ENCODE results near the gene GIPC3. TPM values are rescaled to one million over a fixed set of nuclear protein-coding genes. Genes with fewer than 3 reads are reported as not detected.
"Not testable (repeated sequence)": the region's sequence is repeated elsewhere in the genome, so short reads cannot be mapped to it uniquely, and the experiment has no call there.

GIPC3 gene
- total RNA-seq, 1 donor from 2014 or later = 0.75 TPM

- no peak for ATAC-seq
Measured at GRCh38 chr19:3614858-3615505, 29.7 kb downstream of the GIPC3 start.

GRCh38 chr19:3615524-3616135, 30.4 kb downstream of the GIPC3 start:
- ATAC-seq (no peak), DNase-seq (ENCODE audit: low spot score) (no peak)

More at GRCh38 chr19:3614858-3615505, 29.7 kb downstream of the GIPC3 start:
- DNase-seq (ENCODE audit: low spot score) = no peak

GRCh38 chr19:3617463-3617862, 32.2 kb downstream of the GIPC3 start:
- DNase-seq (ENCODE audit: low spot score) = no peak
- peak; percentile 31 for ATAC-seq

GRCh38 chr19:3618144-3618810, 33.0 kb downstream of the GIPC3 start:
- ATAC-seq (peak; percentile 77), DNase-seq (ENCODE audit: low spot score) (peak; percentile 65)

GRCh38 chr19:3618811-3619630, 33.7 kb downstream of the GIPC3 start:
- DNase-seq (ENCODE audit: low spot score) (no peak), ATAC-seq (no peak)

- no peak for DNase-seq (ENCODE audit: low spot score)
- no peak for ATAC-seq
Measured at GRCh38 chr19:3619631-3620012, 34.3 kb downstream of the GIPC3 start.

- ATAC-seq (no peak), DNase-seq (ENCODE audit: low spot score) (no peak)
Measured at GRCh38 chr19:3620145-3620816, 35.0 kb downstream of the GIPC3 start.

- DNase-seq (ENCODE audit: low spot score) (no peak), ATAC-seq (no peak)
Measured at GRCh38 chr19:3620817-3621547, 35.7 kb downstream of the GIPC3 start.

- DNase-seq (ENCODE audit: low spot score) (no peak), ATAC-seq (no peak)
Measured at GRCh38 chr19:3621689-3622088, 36.4 kb downstream of the GIPC3 start.

- no peak for ATAC-seq
- DNase-seq (ENCODE audit: low spot score) = no peak
Measured at GRCh38 chr19:3622224-3622623, 36.9 kb downstream of the GIPC3 start.

GRCh38 chr19:3623716-3624115, 38.4 kb downstream of the GIPC3 start:
- ATAC-seq (no peak), DNase-seq (ENCODE audit: low spot score) (no peak)

- DNase-seq (ENCODE audit: low spot score) (no peak), ATAC-seq (peak; percentile 0)
Measured at GRCh38 chr19:3625996-3626472, 40.8 kb downstream of the GIPC3 start.

GRCh38 chr19:3626473-3627350, 41.4 kb downstream of the GIPC3 start, which contains the start of gene CACTIN:
TSS of gene CACTIN (minus strand) at chr19:3626790. CDS start at chr19:3626762, 28 bp downstream.
- ATAC-seq (peak; percentile 96), DNase-seq (ENCODE audit: low spot score) (peak; percentile 99)

GRCh38 chr19:3627351-3627723, 42.1 kb downstream of the GIPC3 start:
- no peak for ATAC-seq
- DNase-seq (ENCODE audit: low spot score) = no peak

GRCh38 chr19:3628766-3629165, 43.5 kb downstream of the GIPC3 start:
- not testable (repeated sequence) for ATAC-seq; DNase-seq (ENCODE audit: low spot score)

GRCh38 chr19:3631053-3631861, 46.0 kb downstream of the GIPC3 start:
- ATAC-seq = no peak
- no peak for DNase-seq (ENCODE audit: low spot score)

- DNase-seq (ENCODE audit: low spot score) = no peak
- ATAC-seq = no peak
Measured at GRCh38 chr19:3632098-3632497, 46.8 kb downstream of the GIPC3 start.

Data from left lobe of liver (tissue), 2 donors.